Activated T-cell treated with anti-CD3 and anti-CD28 coated beads, Interleukin-2, amount 50 U/mL, for 72 hours (primary cell): Measurements from ENCODE around the gene ACD. TPM values are rescaled to one million over a fixed set of nuclear protein-coding genes. Genes with fewer than 3 reads are reported as not detected.

ENCODE experiments used
- ATAC-seq, 2 donors: fragments of 150-1000 bp; cut with Tn5 transposase; replicated peaks in 1 of 2; 2 replicates each; pipeline ENCODE4 v1.10.0; 2021; ENCODE audit warnings: moderate library complexity in 2 of 2, mild to moderate bottlenecking in 1 of 2
- DNase-seq, 2 donors: peaks; one replicate each; pipeline ENCODE4 v3.0.0; 2021 to 2022; ENCODE audit warnings: mixed read lengths in 1 of 2
- H3K27ac Mint-ChIP-seq: one replicate; pipeline ENCODE4 v1.8.0; 2022; ENCODE audit warnings: mild to moderate bottlenecking, moderate library complexity, mixed read lengths
- H3K27me3 Mint-ChIP-seq: one replicate; pipeline ENCODE4 v1.8.0; 2022; ENCODE audit warnings: low read depth, mixed read lengths
- H3K36me3 Mint-ChIP-seq, 2 donors: one replicate each; pipeline ENCODE4 v1.8.0; 2022; ENCODE audit warnings: mixed read lengths in 2 of 2, mild to moderate bottlenecking in 1 of 2; ENCODE audit not compliant: insufficient read depth in 2 of 2
- H3K4me1 Mint-ChIP-seq: one replicate; pipeline ENCODE4 v1.8.0; 2022; ENCODE audit warnings: low read depth, mixed read lengths
- H3K4me3 Mint-ChIP-seq, 2 donors: one replicate each; pipeline ENCODE4 v1.8.0; 2022; ENCODE audit warnings: mild to moderate bottlenecking in 2 of 2, mixed read lengths in 2 of 2, moderate library complexity in 2 of 2
- H3K9me3 Mint-ChIP-seq, 2 donors: one replicate each; pipeline ENCODE4 v1.8.0; 2022; ENCODE audit warnings: mixed read lengths in 2 of 2
- total RNA-seq, 2 donors: library from RNA; stranded (reverse); gene quantifications; one replicate each; pipeline ENCODE4 v1.2.3, GENCODE V29; 2022

Gene ACD
- total RNA-seq, 2 donors from 2014 or later, result 53.6 to 73.0 TPM

GRCh38 chr16:67673712-67674580, 13.9 kb upstream of the ACD start:
- Mint-ChIP-seq H3K4me3 (no peak overlapping the region), H3K36me3 (no peaks in the 10 kb centered on the region), H3K4me1 (no peaks in the 10 kb centered on the region), H3K27ac (no peak overlapping the region), H3K9me3 (no peaks in the 10 kb centered on the region), H3K27me3 (no peaks in the 10 kb centered on the region)
- ATAC-seq, result no peak
- DNase-seq, result no peak

- DNase-seq (peak; percentile 65 to 66), ATAC-seq (peak in 1 of 2 donors; percentile 39)
- peaks cover under 1% of the 10 kb centered on the region for H3K4me1 Mint-ChIP-seq
- no peak overlapping the region for H3K27ac Mint-ChIP-seq
- H3K4me3 Mint-ChIP-seq, result no peak overlapping the region
- no peaks in the 10 kb centered on the region for H3K9me3 Mint-ChIP-seq
- H3K27me3 Mint-ChIP-seq, result no peaks in the 10 kb centered on the region
- no peaks in the 10 kb centered on the region for H3K36me3 Mint-ChIP-seq
Measured at GRCh38 chr16:67672739-67673662, 12.9 kb upstream of the ACD start.

- no peak for DNase-seq
- Mint-ChIP-seq H3K27me3 (no peaks in the 10 kb centered on the region), H3K4me1 (peaks cover 8% of the 10 kb centered on the region), H3K4me3 (no peak overlapping the region), H3K36me3 (no peaks in the 10 kb centered on the region), H3K27ac (no peak overlapping the region), H3K9me3 (no peaks in the 10 kb centered on the region)
- no peak for ATAC-seq
Measured at GRCh38 chr16:67672306-67672705, 12.2 kb upstream of the ACD start.

GRCh38 chr16:67669499-67670101, 9.5 kb upstream of the ACD start:
- DNase-seq, result no peak
- H3K4me3 Mint-ChIP-seq, result peak overlapping the region in 1 of 2 donors; percentile 13
- no peak overlapping the region for H3K27ac Mint-ChIP-seq
- no peaks in the 10 kb centered on the region for H3K27me3 Mint-ChIP-seq
- ATAC-seq, result no peak
- H3K36me3 Mint-ChIP-seq, result peaks cover 0 to 1% of the 10 kb centered on the region in 2 donors
- H3K9me3 Mint-ChIP-seq, result no peaks in the 10 kb centered on the region
- peaks cover 31% of the 10 kb centered on the region for H3K4me1 Mint-ChIP-seq

- ATAC-seq (no peak), DNase-seq (peak in 1 of 2 donors; percentile 48)
- peaks cover 0 to 1% of the 10 kb centered on the region in 2 donors for H3K36me3 Mint-ChIP-seq
- no peaks in the 10 kb centered on the region for H3K9me3 Mint-ChIP-seq
- no peak overlapping the region for H3K4me3 Mint-ChIP-seq
- no peak overlapping the region for H3K27ac Mint-ChIP-seq
- no peaks in the 10 kb centered on the region for H3K27me3 Mint-ChIP-seq
- H3K4me1 Mint-ChIP-seq, result peaks cover 34% of the 10 kb centered on the region
Measured at GRCh38 chr16:67668495-67669157, 8.6 kb upstream of the ACD start.

- H3K27ac Mint-ChIP-seq, result no peak overlapping the region
- H3K4me1 Mint-ChIP-seq, result peaks cover 34% of the 10 kb centered on the region
- ATAC-seq, result peak; percentile 88 to 90
- no peaks in the 10 kb centered on the region for H3K9me3 Mint-ChIP-seq
- no peaks in the 10 kb centered on the region for H3K27me3 Mint-ChIP-seq
- H3K36me3 Mint-ChIP-seq, result peaks cover 0 to 1% of the 10 kb centered on the region in 2 donors
- DNase-seq, result peak; percentile 84 to 90
- peak overlapping the region; percentile 93 to 96 for H3K4me3 Mint-ChIP-seq
Measured at GRCh38 chr16:67667817-67668494, 7.9 kb upstream of the ACD start.

- Mint-ChIP-seq H3K4me3 (peak overlapping the region; percentile 93 to 96), H3K27ac (no peak overlapping the region), H3K9me3 (no peaks in the 10 kb centered on the region), H3K27me3 (no peaks in the 10 kb centered on the region), H3K4me1 (peaks cover 34% of the 10 kb centered on the region), H3K36me3 (peaks cover 0 to 1% of the 10 kb centered on the region in 2 donors)
- DNase-seq, result no peak
- ATAC-seq, result no peak
Measured at GRCh38 chr16:67667453-67667816, 7.4 kb upstream of the ACD start.

- ATAC-seq (peak; percentile 75 to 79), DNase-seq (peak; percentile 86 to 88)
- Mint-ChIP-seq H3K27me3 (no peaks in the 10 kb centered on the region), H3K9me3 (no peaks in the 10 kb centered on the region), H3K4me1 (peaks cover 36% of the 10 kb centered on the region), H3K4me3 (peak within 1 kb of the TSS; percentile 93 to 96), H3K27ac (no peak within 1 kb of the TSS), H3K36me3 (peaks cover 0 to 1% of the 10 kb centered on the region in 2 donors)
Measured at GRCh38 chr16:67666559-67667452, 6.7 kb upstream of the ACD start, which contains the start of the genes C16orf86 and ENKD1. Gene C16orf86, plus strand, starts transcription at chr16:67666814. Its CDS starts 157 bp downstream, at chr16:67666971. Gene ENKD1, minus strand, starts transcription at chr16:67666750. Its CDS starts 308 bp downstream, at chr16:67666442.

GRCh38 chr16:67666032-67666551, 6.0 kb upstream of the ACD start:
- Mint-ChIP-seq H3K27ac (no peak overlapping the region), H3K4me1 (peaks cover 43% of the 10 kb centered on the region), H3K9me3 (no peaks in the 10 kb centered on the region), H3K27me3 (no peaks in the 10 kb centered on the region), H3K4me3 (peak overlapping the region; percentile 81 to 93), H3K36me3 (peaks cover 0 to 1% of the 10 kb centered on the region in 2 donors)
- DNase-seq, result peak in 1 of 2 donors; percentile 32
- peak; percentile 2 to 25 for ATAC-seq

- ATAC-seq, result no peak
- Mint-ChIP-seq H3K36me3 (peaks cover 0 to 1% of the 10 kb centered on the region in 2 donors), H3K4me1 (peaks cover 44% of the 10 kb centered on the region)
Measured at GRCh38 chr16:67665598-67665997, 5.5 kb upstream of the ACD start.

GRCh38 chr16:67664871-67665270, 4.8 kb upstream of the ACD start:
- H3K4me3 Mint-ChIP-seq, result no peak overlapping the region
- peaks cover 44% of the 10 kb centered on the region for H3K4me1 Mint-ChIP-seq
- no peaks in the 10 kb centered on the region for H3K27me3 Mint-ChIP-seq
- peaks cover 1 to 2% of the 10 kb centered on the region in 2 donors for H3K36me3 Mint-ChIP-seq
- no peak overlapping the region for H3K27ac Mint-ChIP-seq
- no peaks in the 10 kb centered on the region for H3K9me3 Mint-ChIP-seq
- ATAC-seq (no peak), DNase-seq (no peak)

More at GRCh38 chr16:67665598-67665997, 5.5 kb upstream of the ACD start:
- H3K4me3 Mint-ChIP-seq, result peak overlapping the region; percentile 79 to 81
- no peaks in the 10 kb centered on the region for H3K9me3 Mint-ChIP-seq
- no peak for DNase-seq
- no peak overlapping the region for H3K27ac Mint-ChIP-seq
- H3K27me3 Mint-ChIP-seq, result no peaks in the 10 kb centered on the region
